Lung (tissue), 12 donors: ENCODE results near the gene CELA2B. TPM values are rescaled to one million over a fixed set of nuclear protein-coding genes. Genes with fewer than 3 reads are reported as not detected.

ENCODE experiments used
- ATAC-seq: fragments of 200-7000 bp; cut with Tn5 transposase; one replicate; pipeline ENCODE4 v1.9.1; 2020; ENCODE audit warnings: moderate number of reproducible peaks; ENCODE audit not compliant: insufficient read depth, low FRiP score
- DNase-seq, 3 donors: peaks; one replicate each; pipeline ENCODE4 v3.0.0-alpha.2; 2013 to 2017
- H3K27ac ChIP-seq, 2 donors: one replicate each; pipeline ENCODE4 v1.5.1; 2013; ENCODE audit warnings: mild to moderate bottlenecking in 2 of 2, moderate library complexity in 2 of 2, control low read depth in 1 of 2, inconsistent platforms in 1 of 2, low read depth in 1 of 2, low read length in 1 of 2
- H3K27me3 ChIP-seq, 3 donors: one replicate each; pipeline ENCODE4 v1.5.1; 2013; ENCODE audit warnings: low read length in 2 of 3; ENCODE audit not compliant: control insufficient read depth in 3 of 3, insufficient read depth in 3 of 3
- H3K36me3 ChIP-seq, 4 donors: one replicate each; pipeline ENCODE4 v1.5.1; 2013; ENCODE audit warnings: low read length in 4 of 4, mild to moderate bottlenecking in 1 of 4, moderate library complexity in 1 of 4; ENCODE audit not compliant: control insufficient read depth in 4 of 4, insufficient read depth in 4 of 4
- H3K4me1 ChIP-seq, 5 donors: one replicate each; pipeline ENCODE4 v1.5.1; 2013; ENCODE audit warnings: low read length in 5 of 5, mild to moderate bottlenecking in 2 of 5, moderate library complexity in 1 of 5; ENCODE audit not compliant: control insufficient read depth in 5 of 5, insufficient read depth in 5 of 5
- H3K4me3 ChIP-seq: one replicate; pipeline ENCODE4 v1.5.1; 2013; ENCODE audit warnings: mild to moderate bottlenecking, control low read depth, moderate library complexity
- H3K9ac ChIP-seq, 2 donors: one replicate each; pipeline ENCODE4 v1.5.1; 2013; ENCODE audit warnings: low read length in 2 of 2, control low read depth in 1 of 2; ENCODE audit not compliant: insufficient read depth in 1 of 2
- H3K9me3 ChIP-seq, 4 donors: one replicate each; pipeline ENCODE4 v1.5.1; 2013; ENCODE audit warnings: low read length in 3 of 4, mild to moderate bottlenecking in 1 of 4, moderate library complexity in 1 of 4; ENCODE audit not compliant: control insufficient read depth in 4 of 4, insufficient read depth in 3 of 4
- WGBS, 2 donors: extraction: QIAGEN DNeasy Blood & Tissue Kit; methylation state at CpG; one replicate each; pipeline ENCODE4 v1.1.7; 2013; 5-methylcytosine and 5-hydroxymethylcytosine counted together
- polyA plus RNA-seq, 2 donors: library from polyadenylated mRNA; stranded (reverse); fragments of 200-250 nt; gene quantifications; one replicate each; pipeline ENCODE4 v1.2.1, GENCODE V29; 2013
- total RNA-seq, 2 donors: library from RNA; depleted of rRNA in 1 of 2; stranded (reverse); fragments of >200 nt in 1 of 2; gene quantifications; one replicate each; pipeline ENCODE4 v1.2.1, GENCODE V29; 2014 to 2021
- TF ChIP-seq, protein P1 (sequence below): IDR thresholded peaks from 2 replicates; pipeline ENCODE4 v1.5.1; 2012; ENCODE audit warnings: mild to moderate bottlenecking; ENCODE audit errors: control extremely low read depth, extremely low read depth
- donor health status: control.
- donor health status: control.
- donor health status: Bipolar disorder and iron deficiency.
- donor health status: healthy.
- donor health status: DM: yes; HTN: yes; CAD: no.

CELA2B gene
- total and polyA plus RNA-seq, 4 donors: 0.63 to 1.3 TPM; not detected in 2

DNA sequence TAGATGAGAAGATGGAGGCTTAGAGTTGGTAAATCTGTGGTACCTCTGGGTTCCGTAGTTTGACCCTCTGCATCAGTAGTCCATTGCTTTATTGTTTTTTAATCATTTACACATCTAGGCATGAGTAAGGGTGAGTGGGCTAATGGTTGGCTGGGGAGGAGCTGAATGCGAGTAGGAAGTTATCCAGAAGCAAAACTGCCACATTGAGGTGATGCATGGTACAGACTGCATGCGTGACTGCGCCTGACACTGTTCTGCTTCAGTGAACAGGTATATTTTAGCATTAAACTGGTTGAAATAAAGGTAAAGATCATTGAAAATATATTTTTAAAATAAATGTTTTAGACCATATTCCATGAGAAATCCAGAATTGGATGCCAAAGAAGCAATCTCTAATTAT is 55.1 kb downstream of the CELA2B start:
- Histone ChIP-seq H3K4me1 (peaks cover 0 to 13% (median 4%) of the 10 kb centered on the region in 5 donors), H3K36me3 (peaks cover 5 to 15% (median 9%) of the 10 kb centered on the region in 4 donors), H3K4me3 (no peak overlapping the region), H3K9me3 (no peaks in the 10 kb centered on the region), H3K9ac (no peak overlapping the region), H3K27ac (no peak overlapping the region), H3K27me3 (no peaks in the 10 kb centered on the region)
- no peak for ATAC-seq
- 96 to 98% methylated on average over 4 of the region's 4 CpGs for WGBS, 2 donors
- DNase-seq: no peak
- TF ChIP-seq, protein P1, sequence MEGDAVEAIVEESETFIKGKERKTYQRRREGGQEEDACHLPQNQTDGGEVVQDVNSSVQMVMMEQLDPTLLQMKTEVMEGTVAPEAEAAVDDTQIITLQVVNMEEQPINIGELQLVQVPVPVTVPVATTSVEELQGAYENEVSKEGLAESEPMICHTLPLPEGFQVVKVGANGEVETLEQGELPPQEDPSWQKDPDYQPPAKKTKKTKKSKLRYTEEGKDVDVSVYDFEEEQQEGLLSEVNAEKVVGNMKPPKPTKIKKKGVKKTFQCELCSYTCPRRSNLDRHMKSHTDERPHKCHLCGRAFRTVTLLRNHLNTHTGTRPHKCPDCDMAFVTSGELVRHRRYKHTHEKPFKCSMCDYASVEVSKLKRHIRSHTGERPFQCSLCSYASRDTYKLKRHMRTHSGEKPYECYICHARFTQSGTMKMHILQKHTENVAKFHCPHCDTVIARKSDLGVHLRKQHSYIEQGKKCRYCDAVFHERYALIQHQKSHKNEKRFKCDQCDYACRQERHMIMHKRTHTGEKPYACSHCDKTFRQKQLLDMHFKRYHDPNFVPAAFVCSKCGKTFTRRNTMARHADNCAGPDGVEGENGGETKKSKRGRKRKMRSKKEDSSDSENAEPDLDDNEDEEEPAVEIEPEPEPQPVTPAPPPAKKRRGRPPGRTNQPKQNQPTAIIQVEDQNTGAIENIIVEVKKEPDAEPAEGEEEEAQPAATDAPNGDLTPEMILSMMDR: no peak

DNA sequence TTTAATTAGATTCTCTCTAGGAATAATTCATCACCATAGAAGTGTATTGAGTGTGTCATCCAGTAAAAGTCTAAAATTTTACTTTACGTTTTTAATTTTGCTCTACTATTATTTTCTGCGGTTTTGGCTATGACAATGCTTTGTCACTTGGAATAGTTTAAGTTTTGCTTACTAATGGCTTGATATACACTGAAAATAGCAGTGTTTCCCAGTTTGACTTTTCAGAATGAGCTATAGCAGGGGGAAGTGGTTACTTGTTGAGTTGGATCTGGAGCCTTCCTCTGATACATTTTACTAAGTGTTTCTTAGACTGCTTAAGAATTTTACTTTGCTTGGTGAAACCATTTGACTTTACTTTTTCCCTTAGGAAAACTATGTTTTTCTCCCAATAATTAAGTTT is 55.8 kb downstream of the CELA2B start:
- Histone ChIP-seq H3K27me3 (no peaks in the 10 kb centered on the region), H3K9ac (no peak overlapping the region), H3K36me3 (peaks cover 9 to 15% (median 9%) of the 10 kb centered on the region in 4 donors), H3K4me1 (peaks cover 0 to 9% (median 4%) of the 10 kb centered on the region in 5 donors), H3K27ac (no peak overlapping the region), H3K9me3 (no peaks in the 10 kb centered on the region), H3K4me3 (no peak overlapping the region)
- no peak for DNase-seq
- TF ChIP-seq, protein P1: no peak
- 31 to 73% methylated on average over 2 of the region's 2 CpGs for WGBS, 2 donors
- ATAC-seq: no peak

DNA sequence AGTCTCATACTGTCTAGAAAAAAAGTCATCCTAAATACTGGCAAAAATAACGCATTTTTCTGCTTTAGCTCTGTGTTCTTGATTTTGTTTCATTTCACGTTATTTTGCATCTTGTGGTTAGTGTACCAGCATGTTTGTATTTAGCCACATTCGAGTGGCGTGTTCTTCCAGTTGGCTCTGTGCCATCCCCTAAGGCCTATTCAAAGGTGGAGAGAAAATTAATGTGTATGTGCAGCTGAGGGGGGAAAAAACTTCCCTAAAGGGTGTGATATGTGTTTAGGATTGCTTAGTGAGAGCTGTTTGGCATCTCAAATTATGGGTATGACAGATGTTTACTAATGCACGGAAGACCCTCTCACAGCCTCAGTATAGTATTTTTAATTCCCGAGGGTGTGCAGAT is 62.9 kb downstream of the CELA2B start:
- TF ChIP-seq, protein P1: no peak
- WGBS, 2 donors: 80 to 88% methylated on average over 6 of the region's 6 CpGs
- Histone ChIP-seq H3K27me3 (no peaks in the 10 kb centered on the region), H3K9ac (no peak overlapping the region), H3K4me1 (no peaks in the 10 kb centered on the region), H3K27ac (no peak overlapping the region), H3K9me3 (no peaks in the 10 kb centered on the region), H3K4me3 (no peak overlapping the region), H3K36me3 (peaks cover 18 to 34% (median 25%) of the 10 kb centered on the region in 4 donors)
- DNase-seq: no peak
- ATAC-seq: no peak

DNA sequence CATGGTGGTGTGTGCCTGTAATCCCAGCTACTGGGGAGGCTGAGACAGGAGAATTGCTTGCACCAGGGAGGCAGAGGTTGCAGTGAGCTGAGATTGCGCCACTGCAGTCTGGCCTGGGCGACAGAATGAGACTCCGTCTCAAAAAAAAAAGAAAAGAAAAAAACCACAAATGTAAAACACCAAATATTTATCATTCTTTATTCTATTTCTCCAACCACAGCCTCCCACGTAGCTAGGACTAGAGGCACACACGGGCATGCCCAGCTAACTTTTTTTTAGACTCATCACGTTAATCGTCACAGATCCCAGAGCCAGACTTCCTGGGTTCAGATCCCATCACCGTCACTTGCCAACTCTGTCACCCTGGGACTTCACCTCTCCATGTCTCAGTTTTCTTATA is 64.3 kb downstream of the CELA2B start:
- TF ChIP-seq, protein P1: no peak
- no peak overlapping the region for H3K9ac ChIP-seq
- no peaks in the 10 kb centered on the region for H3K9me3 ChIP-seq
- H3K4me3 ChIP-seq: no peak overlapping the region
- no peak for DNase-seq
- H3K27me3 ChIP-seq: no peaks in the 10 kb centered on the region
- no peaks in the 10 kb centered on the region for H3K4me1 ChIP-seq
- no peak overlapping the region for H3K27ac ChIP-seq
- peaks cover 12 to 32% (median 25%) of the 10 kb centered on the region in 4 donors for H3K36me3 ChIP-seq
- 84 to 89% methylated on average over 8 of the region's 8 CpGs for WGBS, 2 donors
- ATAC-seq: no peak
